ENCODE results near the gene HYDIN.

Gene HYDIN

DNA sequence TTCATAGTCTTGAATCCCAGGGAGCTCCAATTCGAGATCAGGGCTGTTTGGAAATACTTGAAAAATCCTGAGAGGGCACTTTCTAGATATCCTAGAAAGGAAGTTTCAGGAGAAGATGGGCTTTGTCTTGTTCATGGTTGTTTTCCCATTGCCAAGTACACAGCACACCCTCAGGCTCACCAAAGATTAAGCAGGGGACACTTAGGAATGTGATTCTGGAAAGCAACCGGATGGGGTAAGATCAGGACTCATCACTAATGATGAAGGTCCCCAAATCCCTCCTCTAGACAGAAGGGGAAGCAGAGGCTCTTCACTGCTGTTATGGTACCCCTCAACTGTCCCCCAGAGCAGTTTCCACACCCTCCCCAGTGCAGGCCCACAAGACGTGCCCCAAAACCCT is 470.3 kb downstream of the HYDIN start:
- no peak for DNase-seq (ENCODE audit: low spot score)

DNA sequence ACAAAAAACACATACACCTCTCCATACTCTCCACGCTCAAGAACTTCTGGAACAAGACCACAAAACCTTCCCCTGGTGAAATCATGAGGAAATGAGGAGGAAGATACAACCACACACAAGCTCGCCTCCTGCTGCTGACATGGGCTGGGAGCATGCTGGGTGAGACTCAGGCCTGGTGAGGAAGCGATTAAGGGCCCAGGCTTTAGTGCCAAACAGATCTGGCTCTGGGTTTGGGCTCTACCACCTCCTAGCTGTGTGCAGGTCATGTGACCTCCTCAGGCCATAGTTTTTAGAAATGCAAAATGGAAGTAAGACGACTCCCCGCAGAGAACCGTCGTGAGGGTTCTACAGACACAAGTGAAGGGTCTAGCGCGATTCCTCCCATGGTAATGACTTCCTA is 470.9 kb downstream of the HYDIN start:
- no peak for DNase-seq (ENCODE audit: low spot score)

DNA sequence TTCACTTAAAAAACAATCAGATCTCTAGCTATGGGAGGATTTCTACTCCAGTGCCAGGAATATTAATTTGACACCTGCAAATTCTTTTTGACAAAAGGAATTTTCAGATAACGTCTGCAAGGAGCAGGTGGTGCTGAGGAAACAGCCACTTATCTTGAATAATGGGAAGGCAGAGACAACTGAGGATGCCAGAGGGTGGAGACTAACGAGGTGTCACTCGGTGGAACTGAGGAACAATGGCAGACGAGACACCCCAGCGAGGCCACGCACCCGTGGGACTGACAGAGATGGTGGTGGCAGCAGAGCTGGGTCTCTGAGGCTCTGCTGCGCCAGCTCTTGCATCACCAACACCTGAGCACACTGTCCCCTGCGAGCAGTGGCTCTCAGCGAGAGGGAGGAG is 471.7 kb downstream of the HYDIN start:
- no peak for DNase-seq (ENCODE audit: low spot score)
